ENCODE results near the gene ALDH1A1.
"Not testable (repeated sequence)": the region's sequence is repeated elsewhere in the genome, so short reads cannot be mapped to it uniquely, and the experiment has no call there.

The ALDH1A1 gene

GRCh38 chr9:72942451-72942850 lies 10.4 kb downstream of the ALDH1A1 start:
- DNase-seq, result no peak

- not testable (repeated sequence) for DNase-seq
These were observed 13.3 kb downstream of the ALDH1A1 start for GRCh38 chr9:72939581-72939980.

- no peak for DNase-seq
These were observed 15.3 kb downstream of the ALDH1A1 start for GRCh38 chr9:72937545-72937944.

- no peak for DNase-seq
These were observed 16.2 kb downstream of the ALDH1A1 start for GRCh38 chr9:72936679-72937078.

GRCh38 chr9:72936266-72936665 lies 16.6 kb downstream of the ALDH1A1 start:
- no peak for DNase-seq

GRCh38 chr9:72935595-72935994 lies 17.3 kb downstream of the ALDH1A1 start:
- no peak for DNase-seq

- DNase-seq, result no peak
These were observed 18.9 kb downstream of the ALDH1A1 start for GRCh38 chr9:72933730-72934665.

- peak; percentile 57 for DNase-seq
These were observed 20.2 kb downstream of the ALDH1A1 start for GRCh38 chr9:72932619-72933018.

- DNase-seq, result no peak
These were observed 21.0 kb downstream of the ALDH1A1 start for GRCh38 chr9:72931897-72932296.

GRCh38 chr9:72931437-72931836 lies 21.4 kb downstream of the ALDH1A1 start:
- no peak for DNase-seq

- DNase-seq, result no peak
These were observed 22.0 kb downstream of the ALDH1A1 start for GRCh38 chr9:72930828-72931227.

GRCh38 chr9:72929542-72929941 lies 23.3 kb downstream of the ALDH1A1 start:
- no peak for DNase-seq

- no peak for DNase-seq
These were observed 24.8 kb downstream of the ALDH1A1 start for GRCh38 chr9:72928042-72928507.

- no peak for DNase-seq
These were observed 26.3 kb downstream of the ALDH1A1 start for GRCh38 chr9:72926506-72926905.

GRCh38 chr9:72925891-72926290 lies 27.0 kb downstream of the ALDH1A1 start:
- DNase-seq, result no peak

- no peak for DNase-seq
These were observed 27.6 kb downstream of the ALDH1A1 start for GRCh38 chr9:72925126-72925789.

- no peak for DNase-seq
These were observed 28.6 kb downstream of the ALDH1A1 start for GRCh38 chr9:72924154-72924790.

- DNase-seq, result no peak
These were observed 29.8 kb downstream of the ALDH1A1 start for GRCh38 chr9:72923077-72923476.

GRCh38 chr9:72921888-72922654 lies 30.8 kb downstream of the ALDH1A1 start:
- no peak for DNase-seq

- no peak for DNase-seq
These were observed 33.5 kb downstream of the ALDH1A1 start for GRCh38 chr9:72919246-72919945.

GRCh38 chr9:72917892-72918509 lies 34.9 kb downstream of the ALDH1A1 start:
- DNase-seq, result no peak

- no peak for DNase-seq
These were observed 37.2 kb downstream of the ALDH1A1 start for GRCh38 chr9:72915659-72916058.

Data from fibroblast of upper back skin (primary cell).